NCI-H748 (cell line): ENCODE results near the gene HCAR3.
A peak's percentile ranks its signal among the peaks of the same experiment; 100 is the strongest.
"Not testable (repeated sequence)": the region's sequence is repeated elsewhere in the genome, so short reads cannot be mapped to it uniquely, and the experiment has no call there.

Experiments
- DNase-seq: peaks from one replicate; lab custom pipeline; 2025; ENCODE audit not compliant: unreplicated experiment; lab: John Stamatoyannopoulos, UW

HCAR3 gene

DNA sequence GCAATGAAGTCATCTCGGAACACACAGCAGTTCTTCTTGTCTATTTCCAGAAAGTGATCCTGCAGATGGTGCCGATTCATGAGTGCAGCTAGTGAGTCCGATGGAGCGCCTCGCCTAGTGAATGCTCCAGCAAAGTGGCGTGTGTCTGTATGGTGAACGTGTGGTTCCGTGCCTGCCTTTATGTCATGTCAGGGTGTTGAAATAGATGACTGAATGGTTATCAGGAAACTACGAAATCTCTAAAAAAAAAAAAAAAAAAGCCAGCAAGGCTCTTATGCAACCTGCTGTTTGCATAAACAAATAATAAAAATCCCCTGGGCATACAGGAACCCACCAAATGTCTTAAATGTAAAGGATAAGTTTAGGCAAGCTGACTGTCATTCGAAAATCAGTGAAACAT lies at the start of gene HCAR3:
HCAR3 (minus strand) TSS at position 154 of the 400 bp plus-strand sequence; CDS start at position 80, 74 bp downstream.
- not testable (repeated sequence) for DNase-seq

DNA sequence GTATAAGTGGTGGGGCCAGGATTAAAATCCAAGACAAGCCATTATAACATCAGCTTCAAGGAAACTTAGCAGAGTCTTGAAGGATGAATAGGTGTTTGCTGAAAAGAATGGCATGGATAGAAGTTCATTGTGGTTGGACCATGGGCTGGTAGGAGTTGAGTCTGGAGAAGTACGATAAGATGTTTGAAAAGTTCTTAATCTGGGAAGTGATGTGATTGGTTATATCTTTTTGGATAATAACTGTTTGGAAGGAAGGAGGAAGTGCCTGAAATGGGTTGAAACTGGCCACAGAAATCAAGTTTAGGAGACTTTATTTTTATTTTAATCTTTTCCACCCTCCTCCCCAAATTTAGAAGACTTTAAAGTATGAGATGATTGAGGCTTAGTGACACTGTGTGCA lies 41.0 kb upstream of the HCAR3 start:
- DNase-seq: no peak

DNA sequence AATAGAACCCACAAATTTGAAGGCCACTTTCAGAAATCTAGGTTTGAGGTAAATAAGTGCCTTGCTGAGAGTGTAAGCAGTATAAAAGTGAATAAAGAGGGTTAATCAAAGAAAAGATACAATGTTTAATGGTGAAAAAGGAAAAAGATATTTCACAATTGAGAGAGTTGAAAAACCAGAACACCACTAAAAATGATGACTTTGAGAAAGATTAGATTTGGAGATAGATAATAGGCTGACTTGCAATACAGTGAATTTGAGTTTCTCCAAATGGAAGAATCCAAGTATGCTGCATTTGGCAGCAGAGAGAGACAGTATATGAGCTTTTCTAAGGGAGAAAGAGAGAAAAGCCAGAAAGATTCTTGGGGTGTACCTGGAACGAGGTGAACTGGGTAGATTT lies 38.2 kb upstream of the HCAR3 start:
- no peak for DNase-seq

DNA sequence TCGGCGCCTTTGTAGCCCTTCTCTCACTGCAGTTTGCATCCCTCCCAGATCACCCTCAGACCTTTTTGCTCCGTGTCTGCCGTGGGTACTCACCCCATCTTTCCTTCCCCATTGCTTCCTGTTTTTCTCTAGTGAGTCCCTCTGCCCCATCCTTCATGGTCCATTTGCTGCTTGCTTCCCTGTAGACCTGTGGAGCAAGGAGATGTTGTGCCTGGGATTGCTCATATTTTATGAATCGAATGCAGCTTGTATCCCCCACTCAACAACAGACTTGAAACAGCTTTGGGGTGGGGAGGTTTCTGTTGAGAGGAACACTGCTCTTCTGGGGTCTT lies 36.7 kb upstream of the HCAR3 start:
- no peak for DNase-seq

DNA sequence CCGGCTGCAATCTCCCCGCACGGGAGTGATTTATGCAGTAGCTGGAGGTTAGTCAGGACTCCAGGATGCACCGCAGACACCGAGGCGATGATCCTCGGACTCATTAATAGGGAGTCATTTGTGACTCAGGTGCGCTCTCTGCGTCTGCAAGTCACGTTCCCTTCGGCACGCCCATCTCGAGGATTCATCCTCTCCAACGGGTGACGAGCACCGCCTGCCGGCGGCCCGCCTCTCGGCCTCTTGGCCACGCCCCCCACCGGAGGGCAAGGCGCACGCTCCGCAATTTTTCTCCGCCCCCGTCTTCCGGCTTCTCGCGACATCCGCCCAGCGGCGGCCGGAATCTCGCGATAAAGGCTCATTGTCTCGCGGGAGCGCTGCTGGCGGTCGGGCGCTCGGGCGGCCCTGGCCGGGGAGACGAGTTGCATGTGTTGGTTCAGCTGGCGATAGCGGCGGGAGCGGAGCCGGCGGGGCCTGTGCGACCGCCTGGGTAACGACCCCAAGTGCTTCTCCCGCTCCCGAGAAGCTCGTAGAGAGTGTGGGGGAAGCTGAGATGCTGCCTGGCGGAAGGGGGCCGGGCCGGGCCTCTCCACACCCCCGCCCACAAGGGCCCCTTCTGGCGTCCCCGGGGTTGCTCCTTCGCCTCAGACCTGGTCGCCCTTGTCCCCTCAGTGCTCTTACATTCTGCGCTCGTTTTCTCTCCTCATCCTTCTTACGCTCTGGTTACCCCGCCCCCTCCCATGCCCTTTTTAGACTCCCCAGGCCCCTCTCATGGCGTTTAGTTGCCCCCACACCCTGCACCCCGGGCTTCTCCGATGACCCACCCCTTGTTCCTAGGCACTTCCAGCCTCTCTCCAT lies 36.1 kb upstream of the HCAR3 start, which contains the start of gene DENR:
DENR (plus strand) TSS at position 361 of the 855 bp plus-strand sequence. CDS start 878 bp downstream, outside the sequence.
- DNase-seq: peak; percentile 99

GRCh38 chr12:122750781-122751515 lies 34.3 kb upstream of the HCAR3 start:
- not testable (repeated sequence) for DNase-seq

DNA sequence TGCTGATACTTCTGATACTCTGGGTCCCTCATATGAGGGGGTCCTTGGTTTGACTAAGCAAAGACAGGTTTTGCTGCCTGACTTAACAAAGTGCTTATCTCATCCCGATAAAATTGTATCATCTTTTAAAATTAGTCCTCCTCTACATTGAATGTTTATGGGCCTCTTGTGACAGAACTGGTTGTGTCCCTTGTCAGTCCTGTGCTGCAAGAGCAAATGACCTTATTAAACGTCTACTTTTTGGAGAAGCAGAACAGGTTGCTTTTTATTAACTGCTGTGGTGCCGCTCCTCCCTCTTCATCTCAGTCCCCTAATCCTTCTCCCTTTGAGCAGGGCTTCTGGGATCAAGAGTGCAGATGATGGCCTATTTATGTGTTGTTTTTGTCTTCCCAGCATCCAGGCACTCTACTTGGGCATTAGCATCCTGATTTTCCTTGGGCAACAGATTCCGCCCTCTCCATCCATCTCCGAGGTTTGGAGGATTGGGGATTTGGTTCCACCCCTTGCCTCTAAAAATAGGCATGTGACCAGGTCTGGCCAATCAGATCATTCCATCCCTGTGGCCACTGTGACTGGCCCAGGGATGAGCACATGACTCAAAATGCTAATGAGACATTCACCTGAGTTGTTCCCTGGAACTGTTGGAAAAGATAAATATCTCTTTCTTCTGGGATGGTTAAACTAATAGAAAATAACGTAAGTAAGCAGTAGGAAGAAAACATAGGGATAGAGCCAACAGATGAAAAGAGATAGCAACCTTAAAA lies 33.1 kb upstream of the HCAR3 start:
- peak; percentile 59 for DNase-seq

DNA sequence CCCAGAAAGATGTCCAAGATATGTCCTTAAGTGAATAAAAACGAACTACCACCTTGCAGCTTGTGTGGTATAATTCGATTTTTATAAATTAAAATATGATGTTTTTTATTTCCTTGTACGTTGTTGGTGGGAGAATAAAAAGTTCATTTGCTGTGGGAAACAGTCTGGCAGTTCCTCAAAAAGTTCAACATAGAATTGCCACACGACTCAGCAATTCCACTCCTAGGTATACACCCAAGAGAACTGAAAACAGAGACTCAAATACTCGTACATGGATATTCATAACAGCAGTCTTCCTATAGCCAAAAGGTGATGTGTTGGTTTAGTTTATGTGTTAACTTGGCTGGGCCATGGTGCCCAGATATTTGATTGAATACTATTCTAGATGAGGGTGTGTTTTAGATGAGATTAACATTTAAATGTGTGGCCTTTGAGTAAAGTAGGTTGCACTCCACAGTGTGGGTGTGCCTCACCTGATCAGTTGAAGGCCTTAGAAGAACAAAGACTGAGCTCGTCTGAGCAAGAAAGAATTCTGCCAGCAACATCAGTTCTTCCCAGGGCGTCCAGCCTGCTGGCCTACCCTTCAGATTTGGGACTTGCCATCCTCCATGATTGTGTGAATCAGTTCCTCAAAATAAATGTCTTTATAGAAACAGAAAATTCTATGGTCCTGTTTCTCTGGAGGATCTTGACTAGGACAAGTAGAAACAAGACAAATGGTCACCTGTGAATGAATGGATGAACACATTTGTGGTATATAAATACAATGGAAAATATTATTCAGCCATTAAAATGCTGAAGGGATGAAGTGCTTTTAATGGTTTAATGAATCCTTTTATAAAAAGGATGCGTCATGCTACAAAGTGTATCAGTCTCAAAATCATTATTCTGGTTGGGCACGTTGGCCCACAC lies 30.9 kb upstream of the HCAR3 start:
- DNase-seq: no peak

- no peak for DNase-seq
Observed at GRCh38 chr12:122743895-122744525, 27.4 kb upstream of the HCAR3 start.

DNA sequence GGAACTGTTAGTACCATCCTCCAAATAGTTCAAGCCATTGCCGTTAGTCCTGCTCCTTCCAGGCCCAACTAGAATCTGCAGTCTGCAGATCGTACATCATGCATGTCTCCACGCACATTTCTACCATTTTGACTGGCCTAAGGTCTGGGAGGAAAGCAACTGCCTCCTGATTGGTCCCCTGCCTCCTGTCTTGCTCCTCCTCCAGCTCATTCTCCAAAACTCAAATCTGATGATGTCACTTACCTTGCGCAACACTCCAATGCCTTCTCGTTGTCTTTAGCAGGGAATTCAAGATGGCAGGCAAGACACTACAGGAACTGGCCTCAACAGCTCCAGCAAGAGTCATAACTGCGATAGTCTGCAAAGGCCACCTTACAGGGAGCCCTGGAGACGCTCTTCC lies 23.7 kb upstream of the HCAR3 start:
- no peak for DNase-seq

GRCh38 chr12:122738571-122738970 lies 22.0 kb upstream of the HCAR3 start:
- no peak for DNase-seq

GRCh38 chr12:122732611-122733010 lies 16.0 kb upstream of the HCAR3 start:
- DNase-seq: no peak

GRCh38 chr12:122732170-122732569 lies 15.6 kb upstream of the HCAR3 start:
- no peak for DNase-seq

- peak; percentile 58 for DNase-seq
Observed at GRCh38 chr12:122730215-122731014, 13.8 kb upstream of the HCAR3 start, which contains the start of gene HCAR1. Gene HCAR1 (minus strand): TSS chr12:122730844. CDS start chr12:122730339, 505 bp downstream.

DNA sequence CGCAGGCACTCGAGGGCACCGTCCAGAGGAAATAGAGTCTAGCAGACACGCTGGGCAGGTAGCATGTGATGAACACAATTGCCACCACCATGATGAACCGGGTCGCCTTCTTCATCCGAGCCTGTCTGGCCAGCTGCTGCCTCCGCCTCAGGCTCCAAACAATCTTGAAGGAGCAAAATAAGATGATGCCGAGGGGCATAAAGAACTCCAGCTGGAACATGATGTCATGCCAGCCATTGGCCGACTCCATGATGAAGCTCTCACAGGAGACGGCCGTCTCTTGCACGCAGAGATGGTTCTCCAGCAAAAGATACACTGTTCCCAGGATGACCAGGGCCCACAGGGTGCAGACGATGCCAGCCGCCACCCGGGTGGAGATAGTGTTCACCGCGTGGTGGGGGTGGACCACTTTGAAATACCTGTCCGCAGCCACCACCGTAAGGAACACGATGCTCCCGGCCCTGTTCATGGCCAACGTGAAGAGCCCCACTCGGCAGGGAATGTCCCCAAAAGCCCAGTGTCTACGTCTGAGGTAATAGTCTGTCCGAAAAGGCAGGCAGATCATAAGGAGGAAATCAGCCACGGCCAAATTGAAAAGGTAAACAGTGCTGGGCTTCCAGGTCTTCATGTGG lies 13.1 kb upstream of the HCAR3 start:
- DNase-seq: no peak

- DNase-seq: no peak
Observed at GRCh38 chr12:122726080-122726558, 9.5 kb upstream of the HCAR3 start.

DNA sequence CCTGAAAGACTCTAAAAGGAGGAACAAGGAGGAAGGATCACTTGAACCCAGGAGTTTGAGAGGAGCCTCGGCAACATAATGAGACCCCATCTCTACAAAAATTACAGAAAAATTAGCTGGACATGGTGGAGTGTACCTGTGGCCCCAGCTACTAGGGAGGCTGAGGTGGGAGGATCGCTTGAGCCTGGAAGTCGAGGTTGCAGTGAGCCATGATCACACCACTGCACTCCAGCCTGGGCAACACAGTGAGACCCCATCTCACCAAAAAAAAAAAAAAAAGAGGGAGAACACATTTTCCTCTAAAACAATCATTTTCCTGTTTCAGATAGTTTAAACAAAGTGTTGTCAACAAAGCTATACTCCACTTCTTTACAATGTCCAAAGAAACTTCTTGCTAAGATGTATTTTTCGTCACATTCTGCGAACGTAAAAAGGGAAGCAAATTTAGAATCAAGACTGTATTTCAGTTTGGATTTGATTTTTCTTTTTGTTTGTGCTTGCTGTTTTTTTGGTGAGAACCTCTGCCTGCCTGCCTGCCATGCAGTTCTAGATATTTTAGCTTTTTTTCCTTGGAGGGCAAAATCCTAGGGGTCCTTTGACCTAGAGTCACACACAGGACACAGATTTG lies 9.0 kb upstream of the HCAR3 start:
- DNase-seq: no peak
